ENCODE data around the gene L3MBTL4.
"Not testable (repeated sequence)": the region's sequence is repeated elsewhere in the genome, so short reads cannot be mapped to it uniquely, and the experiment has no call there.

Gene L3MBTL4

GRCh38 chr18:6185782-6186181 is 228.9 kb downstream of the L3MBTL4 start:
- DNase-seq (ENCODE audit: low read depth): not testable (repeated sequence)

- DNase-seq (ENCODE audit: low read depth): no peak
Observed at GRCh38 chr18:6174983-6175745, 239.5 kb downstream of the L3MBTL4 start.

GRCh38 chr18:6170604-6171003 is 244.1 kb downstream of the L3MBTL4 start:
- DNase-seq (ENCODE audit: low read depth): no peak

- DNase-seq (ENCODE audit: low read depth): no peak
Observed at GRCh38 chr18:6161549-6161948, 253.2 kb downstream of the L3MBTL4 start.

DNA sequence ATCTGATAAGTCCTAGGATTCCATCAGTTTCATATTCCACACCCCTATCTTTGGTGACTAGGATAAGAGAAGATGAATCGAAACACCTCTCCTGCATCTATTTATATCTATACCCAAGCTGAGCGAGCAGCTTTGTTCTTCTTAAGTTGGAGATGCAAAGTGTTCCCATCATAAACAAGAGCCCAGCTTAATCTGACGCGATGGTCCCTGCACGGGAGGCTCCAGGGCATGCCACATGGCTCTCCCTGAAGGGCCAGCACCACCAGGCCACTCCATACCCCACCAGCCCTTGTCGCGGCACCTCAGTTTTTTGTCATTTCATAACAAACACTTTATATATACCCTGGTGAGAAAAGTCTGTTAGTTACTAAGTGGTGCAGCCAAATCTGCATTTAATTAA is 255.3 kb downstream of the L3MBTL4 start:
- no peak for DNase-seq (ENCODE audit: low read depth)

DNA sequence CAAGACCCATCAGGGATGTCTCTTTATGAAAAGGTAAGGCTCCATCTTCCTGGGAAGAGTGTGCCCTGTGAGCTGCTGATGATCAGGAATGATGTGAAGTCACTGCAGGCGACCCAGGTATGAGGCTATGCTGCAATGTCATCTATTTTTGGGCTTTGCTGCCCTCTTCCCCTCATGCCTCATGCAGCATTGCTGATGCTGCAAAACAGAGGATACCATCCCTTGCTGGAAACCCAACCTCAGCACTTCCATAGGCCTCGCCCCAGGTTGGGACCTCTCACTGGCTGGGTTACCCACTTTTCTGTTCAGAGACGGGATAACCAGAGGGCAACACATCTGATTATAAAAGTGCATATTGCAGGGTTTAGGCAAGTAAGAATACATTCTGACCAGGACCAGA is 255.8 kb downstream of the L3MBTL4 start:
- DNase-seq (ENCODE audit: low read depth): no peak

DNA sequence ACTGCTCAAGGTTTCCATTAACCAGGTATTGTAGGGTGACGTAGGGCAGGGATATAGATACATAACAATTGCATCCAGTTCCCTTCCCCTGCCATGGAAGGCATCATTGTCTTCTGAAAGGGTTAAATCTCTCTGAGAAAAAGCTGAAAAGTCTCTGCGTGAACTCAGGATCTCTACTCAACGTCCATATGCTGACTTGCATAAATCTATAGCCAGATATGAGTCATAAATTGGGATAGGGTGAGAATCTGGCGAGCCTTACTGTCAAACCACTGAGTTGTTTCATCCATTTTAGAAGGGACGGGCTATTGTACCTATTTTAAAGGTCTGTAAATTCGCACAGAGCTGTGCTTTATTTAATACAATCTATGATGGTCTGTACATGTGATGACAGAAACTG is 258.3 kb downstream of the L3MBTL4 start:
- DNase-seq (ENCODE audit: low read depth): no peak

DNA sequence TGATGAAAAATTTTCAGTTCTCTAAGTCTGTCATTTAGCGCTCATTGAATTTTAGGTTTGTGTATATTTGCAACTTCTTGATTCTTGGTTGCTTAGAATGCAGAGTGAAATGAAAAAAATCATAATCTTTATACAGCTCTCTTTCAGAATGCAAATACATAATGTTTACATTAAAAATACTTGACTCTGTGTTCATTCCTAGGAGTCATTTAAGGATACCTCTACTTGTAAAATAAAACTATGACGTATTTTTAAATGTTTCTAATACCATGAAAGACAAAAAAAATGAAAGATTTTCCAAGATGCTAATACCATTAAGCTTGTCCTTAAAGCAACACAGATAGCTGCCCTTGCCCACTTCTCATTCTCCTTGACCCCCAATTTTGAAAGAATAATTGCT is 259.0 kb downstream of the L3MBTL4 start:
- no peak for DNase-seq (ENCODE audit: low read depth)

DNA sequence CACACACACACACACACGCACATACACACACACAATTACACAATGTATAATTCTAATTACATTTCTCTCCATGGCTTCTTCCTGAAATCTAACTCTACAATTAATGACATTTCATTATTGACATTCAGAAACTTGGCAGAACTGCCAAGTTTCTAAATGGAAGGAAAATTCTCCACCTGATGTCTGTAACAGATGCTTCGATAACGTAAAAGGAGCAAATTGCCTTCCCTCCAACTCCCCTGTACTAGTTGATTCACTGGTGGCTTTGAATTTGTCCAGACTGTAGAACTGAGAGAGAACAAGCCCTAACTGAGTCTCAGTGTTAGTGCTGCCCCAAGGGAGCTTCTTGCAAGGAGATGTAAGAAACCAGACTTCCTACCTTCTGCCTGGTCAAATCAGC is 264.3 kb downstream of the L3MBTL4 start:
- no peak for DNase-seq (ENCODE audit: low read depth)

DNA sequence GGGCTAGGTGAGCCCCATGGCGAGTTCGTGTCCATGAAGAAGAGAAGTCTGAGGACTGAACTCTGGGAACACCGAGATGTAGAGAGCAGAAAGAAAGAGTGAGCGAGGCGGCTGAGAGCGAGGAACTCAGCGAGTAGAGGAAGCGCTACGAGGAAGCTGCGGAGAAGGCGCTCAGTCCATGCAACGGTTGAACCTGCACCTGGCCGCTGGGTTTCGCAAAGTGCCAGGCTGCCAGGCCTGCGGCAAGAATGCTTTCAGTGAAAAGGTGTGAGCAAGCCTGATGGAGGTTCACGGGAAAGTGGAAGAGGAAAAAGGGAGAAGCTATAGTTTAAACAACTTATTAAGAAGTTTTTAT is 268.4 kb downstream of the L3MBTL4 start:
- no peak for DNase-seq (ENCODE audit: low read depth)

- no peak for DNase-seq (ENCODE audit: low read depth)
Observed at GRCh38 chr18:6145645-6146306, 268.9 kb downstream of the L3MBTL4 start.

DNA sequence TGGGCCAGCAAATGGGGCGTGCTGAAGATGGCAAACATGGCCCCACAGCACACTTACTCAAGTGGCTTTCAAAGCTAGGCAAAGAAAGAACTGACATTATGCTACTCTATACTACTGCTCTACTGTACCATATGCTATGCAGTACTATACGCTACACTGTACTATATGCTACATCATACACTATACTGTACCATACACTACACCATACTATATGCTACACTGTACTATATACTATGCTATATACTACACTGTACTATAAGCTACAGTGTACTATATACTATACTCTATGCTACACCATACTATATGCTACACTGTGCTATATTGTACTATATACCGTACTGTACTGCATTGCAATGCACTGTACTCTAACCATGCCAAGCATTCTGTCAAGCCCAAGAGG is 275.7 kb downstream of the L3MBTL4 start:
- no peak for DNase-seq (ENCODE audit: low read depth)

DNA sequence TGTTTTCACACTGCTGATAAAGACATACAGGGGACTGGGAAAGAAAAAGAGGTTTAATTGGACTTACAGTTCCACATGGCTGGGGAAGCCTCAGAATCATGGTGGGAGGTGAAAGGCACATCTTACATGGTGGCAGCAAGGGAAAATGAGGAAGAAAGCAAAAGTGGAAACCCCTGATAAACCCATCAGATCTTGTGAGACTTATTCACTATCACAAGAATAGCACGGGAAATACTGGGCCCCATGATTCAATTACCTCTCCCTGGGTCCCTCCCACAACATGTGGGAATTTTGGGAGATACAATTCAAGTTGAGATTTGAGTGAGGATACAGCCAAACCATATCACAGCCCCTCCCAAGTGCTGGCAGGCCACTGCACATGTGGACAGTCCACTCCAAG is 278.8 kb downstream of the L3MBTL4 start:
- not testable (repeated sequence) for DNase-seq (ENCODE audit: low read depth)

GRCh38 chr18:6135029-6135428 is 279.7 kb downstream of the L3MBTL4 start:
- not testable (repeated sequence) for DNase-seq (ENCODE audit: low read depth)

DNA sequence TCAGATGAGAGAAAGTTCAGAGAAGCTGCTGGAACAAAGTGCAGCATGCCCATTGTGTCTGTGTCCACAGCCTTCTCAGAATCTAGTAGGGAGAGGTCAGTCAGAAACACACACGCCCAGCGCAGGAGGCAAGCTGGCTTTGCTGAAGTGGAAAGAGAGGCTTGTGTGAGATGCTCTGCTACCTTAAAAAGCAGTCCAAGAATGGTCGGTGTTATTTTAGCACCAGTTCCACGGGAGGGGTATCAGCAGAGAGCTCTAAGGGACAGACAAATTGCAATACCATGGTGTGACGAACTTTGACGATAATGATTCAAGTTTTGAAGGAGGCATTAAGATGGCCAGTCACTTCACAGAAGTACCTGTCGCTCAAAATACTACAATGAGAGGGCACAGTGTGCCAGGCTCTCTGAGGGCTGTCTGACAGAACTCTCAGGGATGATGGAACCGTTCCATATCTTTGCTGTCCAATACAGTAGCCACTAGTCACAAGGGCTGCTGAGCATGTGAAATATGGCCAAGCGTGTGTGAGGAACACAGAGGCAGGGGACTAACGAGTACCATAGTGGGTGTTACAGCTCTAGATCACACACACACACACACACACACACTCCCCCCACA is 281.9 kb downstream of the L3MBTL4 start:
- DNase-seq (ENCODE audit: low read depth): no peak

GRCh38 chr18:6120820-6121279 is 293.9 kb downstream of the L3MBTL4 start:
- DNase-seq (ENCODE audit: low read depth): no peak

DNA sequence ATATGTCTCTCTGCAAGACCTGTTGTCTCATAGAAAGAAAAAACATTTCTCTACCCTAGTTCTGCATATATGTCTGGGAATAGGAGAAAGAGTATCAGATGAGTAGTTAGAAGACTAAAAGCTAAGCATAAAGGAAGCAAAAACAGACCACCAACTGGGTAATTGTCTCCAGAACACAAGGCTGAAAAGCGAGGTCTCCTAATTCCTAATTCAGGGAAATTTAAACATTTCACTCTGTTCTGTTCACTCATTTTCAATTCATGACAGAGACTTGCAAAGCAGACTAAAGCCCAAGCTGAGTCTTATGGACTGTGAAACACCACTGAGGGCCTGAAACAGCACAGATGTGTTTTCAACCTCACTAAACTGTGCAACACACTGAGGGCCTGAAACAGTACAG is 294.9 kb downstream of the L3MBTL4 start:
- no peak for DNase-seq (ENCODE audit: low read depth)

GRCh38 chr18:6118080-6118479 is 296.6 kb downstream of the L3MBTL4 start:
- DNase-seq (ENCODE audit: low read depth): no peak

- DNase-seq (ENCODE audit: low read depth): no peak
Observed at GRCh38 chr18:6115710-6116109, 299.0 kb downstream of the L3MBTL4 start.

DNA sequence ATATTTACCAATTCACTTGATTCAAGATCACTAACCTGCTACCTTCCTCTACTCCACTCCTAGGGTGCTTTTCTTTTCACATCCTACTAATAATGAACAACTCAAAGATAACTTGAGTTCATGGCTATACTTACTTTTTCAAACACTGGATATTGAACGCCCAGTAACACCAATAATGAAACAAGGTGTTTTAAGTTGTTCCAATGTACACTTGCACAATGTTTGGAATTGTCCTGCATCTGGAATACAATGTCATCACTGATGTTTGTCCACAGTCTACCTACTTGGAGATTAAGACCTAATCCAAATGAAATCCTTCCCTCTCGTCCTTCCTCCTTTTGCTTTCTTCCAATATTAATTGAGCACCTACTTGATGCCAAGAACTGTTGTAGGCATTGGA is 301.1 kb downstream of the L3MBTL4 start:
- DNase-seq (ENCODE audit: low read depth): no peak

DNA sequence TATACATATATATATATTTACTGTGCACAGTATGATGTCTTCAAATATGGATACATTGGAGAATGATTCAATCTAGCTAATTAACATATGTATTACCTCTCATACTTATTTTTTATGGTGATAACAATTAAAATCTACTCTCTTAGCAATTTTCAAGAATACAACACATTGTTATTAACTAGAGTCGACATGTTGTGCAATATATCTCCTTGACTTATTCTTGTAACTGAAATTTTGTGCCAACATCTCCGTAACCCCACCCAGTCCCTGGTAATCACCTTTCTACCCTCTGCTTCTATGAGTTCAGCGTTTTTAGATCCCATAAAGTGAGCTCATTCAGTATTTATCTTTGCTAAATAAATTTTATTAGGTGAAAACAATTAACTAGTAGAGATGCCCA is 303.0 kb downstream of the L3MBTL4 start:
- DNase-seq (ENCODE audit: low read depth): no peak

DNA sequence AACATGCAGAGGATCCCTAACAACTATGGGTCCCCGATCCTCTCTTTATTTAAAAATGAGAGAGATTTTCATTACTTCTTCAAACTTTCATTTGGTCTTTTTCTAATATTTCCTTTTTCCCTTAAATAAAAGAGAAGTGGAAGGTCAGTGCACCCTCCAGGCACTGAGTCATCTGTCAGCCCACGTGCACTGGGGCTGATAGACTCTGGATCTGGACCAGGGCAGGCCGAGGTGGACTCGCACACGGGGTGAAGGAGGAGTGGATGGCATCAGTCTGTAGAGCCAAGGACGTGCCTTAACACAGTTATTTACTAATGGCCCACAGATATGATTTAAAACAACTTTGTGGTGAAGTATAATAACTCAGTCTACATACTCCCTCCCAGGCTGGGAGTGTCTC is 305.0 kb downstream of the L3MBTL4 start:
- DNase-seq (ENCODE audit: low read depth): no peak

- no peak for DNase-seq (ENCODE audit: low read depth)
Observed at GRCh38 chr18:6107794-6108193, 306.9 kb downstream of the L3MBTL4 start.
